Duodenal mucosa (tissue), 2 donors: Measurements from ENCODE around the gene HUWE1.
"Not testable (repeated sequence)": the region's sequence is repeated elsewhere in the genome, so short reads cannot be mapped to it uniquely, and the experiment has no call there.

Experiments used
- H3K27ac ChIP-seq: one replicate; pipeline ENCODE4 v1.7.0; 2013; ENCODE audit warnings: low read depth, low read length
- H3K27me3 ChIP-seq, 2 donors: one replicate each; pipeline ENCODE4 v1.7.0; 2013; ENCODE audit warnings: low read length in 2 of 2, control low read depth in 1 of 2; ENCODE audit not compliant: insufficient read depth in 2 of 2, control insufficient read depth in 1 of 2
- H3K36me3 ChIP-seq, 2 donors: one replicate each; pipeline ENCODE4 v1.7.0; 2013; ENCODE audit warnings: low read length in 2 of 2, control low read depth in 1 of 2; ENCODE audit not compliant: insufficient read depth in 2 of 2, control insufficient read depth in 1 of 2
- H3K4me1 ChIP-seq, 2 donors: one replicate each; pipeline ENCODE4 v1.7.0; 2013; ENCODE audit warnings: low read length in 2 of 2, control low read depth in 1 of 2; ENCODE audit not compliant: insufficient read depth in 2 of 2, control insufficient read depth in 1 of 2
- H3K4me3 ChIP-seq, 2 donors: one replicate each; pipeline ENCODE4 v1.7.0; 2013; ENCODE audit warnings: low read length in 2 of 2, low read depth in 1 of 2
- H3K9ac ChIP-seq, 2 donors: one replicate each; pipeline ENCODE4 v1.7.0; 2013; ENCODE audit warnings: low read length in 2 of 2, low read depth in 1 of 2
- H3K9me3 ChIP-seq, 2 donors: one replicate each; pipeline ENCODE4 v1.7.0; 2013; ENCODE audit warnings: low read length in 2 of 2, control low read depth in 1 of 2; ENCODE audit not compliant: control insufficient read depth in 1 of 2

HUWE1 gene

DNA sequence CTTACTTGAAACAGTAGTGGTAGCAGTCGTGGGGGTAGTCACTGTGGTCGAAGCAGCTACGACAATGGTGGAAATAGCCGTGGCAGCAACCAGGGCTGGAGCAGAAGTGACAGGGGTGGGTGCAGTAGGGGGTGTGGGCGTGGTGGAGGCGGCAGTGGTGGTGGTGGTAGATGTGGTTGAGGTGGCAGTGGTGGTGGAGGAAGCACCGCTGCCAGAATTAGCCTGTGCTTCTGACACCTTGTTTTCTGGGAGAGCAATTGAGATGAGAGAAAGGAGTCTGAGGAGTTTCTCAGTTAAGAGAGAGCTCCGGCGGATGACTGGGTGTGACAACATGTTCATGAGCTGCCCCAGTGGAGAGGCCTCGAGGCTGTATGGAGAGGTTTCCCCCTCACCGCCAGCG is 138.9 kb downstream of the HUWE1 start:
- no peak overlapping the region for H3K27ac ChIP-seq
- no peak overlapping the region for H3K4me3 ChIP-seq
- no peaks in the 10 kb centered on the region for H3K9me3 ChIP-seq
- no peaks in the 10 kb centered on the region for H3K27me3 ChIP-seq
- peaks cover 61 to 94% of the 10 kb centered on the region in 2 donors for H3K36me3 ChIP-seq
- H3K4me1 ChIP-seq = no peaks in the 10 kb centered on the region
- no peak overlapping the region for H3K9ac ChIP-seq

DNA sequence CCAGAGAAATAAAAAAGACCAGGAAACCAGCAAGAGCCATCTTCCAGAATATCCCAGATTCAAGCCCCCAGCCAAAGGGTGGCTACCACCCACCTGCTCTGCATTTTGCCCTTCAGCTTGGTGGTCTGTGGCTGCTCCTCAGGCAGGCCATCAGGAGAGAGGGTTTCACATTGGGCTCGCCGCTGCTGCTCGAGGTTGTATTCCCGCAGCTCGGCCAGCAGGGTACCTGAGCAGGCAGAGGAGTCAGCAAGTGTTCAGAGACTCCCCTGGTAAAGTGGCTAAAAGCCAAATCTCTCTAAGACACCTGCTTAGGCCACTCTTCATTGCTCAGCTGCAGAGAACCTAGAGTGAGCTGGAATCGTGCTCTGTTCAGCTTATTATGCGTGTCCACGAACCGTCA is 141.6 kb downstream of the HUWE1 start:
- Histone ChIP-seq H3K27ac (no peak overlapping the region), H3K9ac (no peak overlapping the region), H3K9me3 (no peaks in the 10 kb centered on the region), H3K4me3 (no peak overlapping the region), H3K4me1 (no peaks in the 10 kb centered on the region), H3K27me3 (no peaks in the 10 kb centered on the region), H3K36me3 (peaks cover 41 to 92% of the 10 kb centered on the region in 2 donors)

DNA sequence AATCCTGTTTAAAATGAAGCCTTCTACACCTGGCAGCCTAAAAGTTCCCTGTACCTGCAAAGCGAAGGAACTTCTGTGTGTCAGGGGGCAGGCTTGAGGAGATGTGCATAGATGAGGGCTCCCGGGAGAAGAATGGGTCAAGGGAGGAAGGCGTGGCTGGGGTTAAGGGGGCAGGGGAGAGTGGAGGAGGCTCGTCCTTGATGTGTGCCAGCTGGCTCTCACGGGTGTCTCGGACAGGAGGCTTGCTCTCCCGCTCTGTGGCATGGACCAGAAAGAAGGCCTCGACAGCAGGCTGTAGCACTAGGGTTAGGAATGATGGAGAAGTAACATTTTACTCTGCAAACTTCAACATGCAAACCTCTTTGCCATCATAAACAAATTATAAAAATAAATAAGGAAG is 147.7 kb downstream of the HUWE1 start:
- Histone ChIP-seq H3K27ac (no peak overlapping the region), H3K4me3 (no peak overlapping the region), H3K9me3 (no peaks in the 10 kb centered on the region), H3K36me3 (peaks cover 52 to 88% of the 10 kb centered on the region in 2 donors), H3K27me3 (no peaks in the 10 kb centered on the region), H3K9ac (no peak overlapping the region), H3K4me1 (no peaks in the 10 kb centered on the region)

DNA sequence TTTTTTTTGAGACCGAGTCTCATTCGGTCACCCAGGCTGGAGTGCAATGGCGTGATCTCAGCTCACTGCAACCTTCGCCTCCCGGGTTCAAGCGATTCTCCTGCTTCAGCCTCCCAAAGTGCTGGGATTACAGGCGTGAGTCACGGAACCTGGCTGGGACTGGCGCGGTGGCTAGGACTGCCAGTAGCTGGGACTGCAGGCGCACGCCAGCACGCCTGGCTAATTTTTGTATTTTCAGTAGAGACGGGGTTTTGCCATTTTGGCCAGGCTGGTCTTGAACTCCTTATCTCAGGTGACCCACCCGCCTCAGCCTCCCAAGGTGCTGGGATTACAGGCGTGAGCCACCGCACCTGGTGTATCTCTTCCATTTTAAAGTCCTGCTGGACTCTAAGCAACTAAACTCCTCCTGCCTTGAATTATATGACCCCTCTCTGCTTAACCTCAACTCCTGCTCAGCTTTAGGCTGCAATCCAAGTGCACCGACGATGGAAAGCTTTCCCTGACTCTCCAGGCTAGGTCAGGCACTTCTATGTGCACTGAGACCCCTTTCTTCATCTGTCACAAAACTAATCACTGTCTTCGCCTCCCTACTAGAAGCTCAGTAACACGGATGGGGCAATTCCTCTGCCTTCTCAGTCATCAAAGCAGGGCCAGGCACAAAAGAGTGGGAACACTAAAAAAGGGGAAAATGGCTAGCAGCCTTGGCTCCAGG is 155.1 kb downstream of the HUWE1 start:
- not testable (repeated sequence) for H3K4me3 ChIP-seq, H3K27me3 ChIP-seq, H3K9me3 ChIP-seq, H3K4me1 ChIP-seq, H3K9ac ChIP-seq, H3K27ac ChIP-seq
- peaks cover 23 to 29% of the 10 kb centered on the region in 2 donors for H3K36me3 ChIP-seq

DNA sequence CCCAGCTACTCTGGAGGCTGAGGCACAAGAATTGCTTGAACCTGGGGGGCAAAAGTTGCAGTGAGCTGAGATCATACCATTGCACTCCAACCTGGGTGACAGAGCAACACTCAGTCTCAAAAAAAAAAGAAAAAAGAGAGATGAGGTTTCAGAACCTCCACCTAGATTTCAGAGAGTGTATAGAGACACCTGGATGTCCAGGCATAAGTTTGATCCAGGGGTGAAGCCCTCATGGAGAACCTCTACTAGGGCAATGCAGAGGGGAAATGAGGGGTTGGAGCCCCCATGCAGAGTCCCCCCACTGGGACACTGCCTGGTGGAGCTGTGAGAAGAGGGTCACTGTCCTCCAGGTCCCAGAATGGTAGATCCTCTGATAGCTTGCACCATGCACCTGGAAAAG is 159.5 kb downstream of the HUWE1 start:
- Histone ChIP-seq H3K9ac (no peak overlapping the region), H3K27me3 (no peaks in the 10 kb centered on the region), H3K9me3 (no peaks in the 10 kb centered on the region), H3K4me3 (no peak overlapping the region), H3K4me1 (no peaks in the 10 kb centered on the region), H3K36me3 (no peaks in the 10 kb centered on the region), H3K27ac (no peak overlapping the region)

DNA sequence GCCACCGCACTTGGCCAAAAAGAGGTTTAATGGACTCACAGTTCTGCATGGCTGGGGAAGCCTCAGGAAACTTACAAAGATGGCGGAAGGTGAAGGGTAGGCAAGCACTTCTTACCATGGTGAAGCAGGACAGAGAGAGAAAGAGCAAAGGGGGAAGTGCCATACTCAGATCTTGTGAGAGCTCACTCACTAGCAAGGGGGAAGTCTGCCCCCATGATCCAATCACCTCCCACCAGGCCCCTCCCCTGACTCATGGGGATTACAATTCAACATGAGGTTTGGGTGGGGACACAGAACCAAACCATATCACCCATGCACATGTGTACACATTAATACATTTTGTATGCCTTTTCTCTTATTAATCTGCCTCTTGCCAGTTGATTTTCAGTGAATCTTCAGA is 175.2 kb downstream of the HUWE1 start:
- Histone ChIP-seq H3K4me1 (no peaks in the 10 kb centered on the region), H3K9ac (no peak overlapping the region), H3K9me3 (no peaks in the 10 kb centered on the region), H3K4me3 (no peak overlapping the region), H3K36me3 (no peaks in the 10 kb centered on the region), H3K27me3 (no peaks in the 10 kb centered on the region), H3K27ac (no peak overlapping the region)

DNA sequence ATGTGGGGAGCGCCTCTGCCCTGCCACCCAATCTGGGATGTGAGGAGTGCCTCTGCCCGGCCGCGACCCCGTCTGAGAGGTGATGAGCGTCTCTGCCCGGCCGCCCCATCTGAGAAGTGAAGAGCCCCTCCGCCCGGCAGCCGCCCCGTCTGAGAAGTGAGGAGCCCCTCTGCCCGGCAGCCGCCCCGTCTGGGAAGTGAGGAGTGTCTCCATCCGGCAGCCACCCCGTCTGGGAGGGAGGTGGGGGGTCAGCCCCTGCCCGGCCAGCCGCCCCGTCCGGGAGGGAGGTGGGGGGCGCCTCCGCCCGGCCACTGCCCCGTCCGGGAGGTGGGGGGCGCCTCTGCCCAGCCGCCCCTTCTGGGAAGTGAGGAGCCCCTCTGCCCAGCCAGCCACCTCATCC is 182.5 kb downstream of the HUWE1 start:
- H3K36me3 ChIP-seq = not testable (repeated sequence)

DNA sequence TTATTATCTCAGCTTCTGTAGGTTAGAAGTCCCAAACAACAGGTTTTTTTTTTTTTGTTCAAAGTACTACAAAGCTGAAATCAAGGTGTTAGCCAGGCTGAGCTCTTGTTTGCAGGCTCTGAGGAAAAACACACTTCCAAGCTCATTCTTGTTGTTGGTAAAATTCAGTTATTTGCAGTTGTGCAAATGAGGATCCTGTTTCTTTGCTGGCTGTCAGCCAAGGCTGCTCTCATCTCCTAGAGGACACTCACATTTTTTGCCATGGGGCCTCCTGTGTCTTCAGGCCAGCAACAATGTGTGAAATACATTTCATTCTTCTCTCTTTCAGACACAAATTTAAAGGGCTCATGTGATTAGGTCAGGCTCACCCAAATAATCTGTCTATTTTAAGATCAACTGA is 192.1 kb downstream of the HUWE1 start:
- no peak overlapping the region for H3K4me3 ChIP-seq
- H3K27me3 ChIP-seq = no peaks in the 10 kb centered on the region

More for the DNA sequence above, 182.5 kb downstream of the HUWE1 start:
- H3K9me3 ChIP-seq, H3K27ac ChIP-seq, H3K9ac ChIP-seq, H3K27me3 ChIP-seq, H3K4me1 ChIP-seq, H3K4me3 ChIP-seq: not testable (repeated sequence)

DNA sequence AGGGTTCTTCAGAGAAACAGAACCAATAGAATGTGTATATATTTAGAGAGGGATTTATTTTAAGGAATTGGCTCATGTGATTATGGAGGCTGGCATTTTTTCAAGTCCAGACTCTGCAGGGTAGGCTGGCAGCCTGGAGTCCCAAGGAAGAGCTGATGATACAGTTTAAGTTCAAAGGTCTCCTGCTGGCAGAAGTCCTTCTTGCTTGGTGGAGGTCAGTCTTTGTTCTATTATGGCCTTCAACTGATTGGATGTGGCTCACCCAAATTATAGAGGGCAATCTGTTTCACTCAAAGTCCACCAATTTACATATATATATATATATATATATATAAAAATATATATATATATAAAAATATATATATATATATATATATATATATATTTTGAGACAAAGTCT is 200.2 kb downstream of the HUWE1 start:
- Histone ChIP-seq H3K9me3 (no peaks in the 10 kb centered on the region), H3K27me3 (no peaks in the 10 kb centered on the region), H3K4me3 (no peak overlapping the region), H3K27ac (no peak overlapping the region), H3K9ac (no peak overlapping the region), H3K36me3 (no peaks in the 10 kb centered on the region), H3K4me1 (no peaks in the 10 kb centered on the region)

More for the DNA sequence above, 192.1 kb downstream of the HUWE1 start:
- no peaks in the 10 kb centered on the region for H3K9me3 ChIP-seq
- H3K9ac ChIP-seq = no peak overlapping the region
- H3K27ac ChIP-seq = no peak overlapping the region
- H3K4me1 ChIP-seq = no peaks in the 10 kb centered on the region
- H3K36me3 ChIP-seq = no peaks in the 10 kb centered on the region

DNA sequence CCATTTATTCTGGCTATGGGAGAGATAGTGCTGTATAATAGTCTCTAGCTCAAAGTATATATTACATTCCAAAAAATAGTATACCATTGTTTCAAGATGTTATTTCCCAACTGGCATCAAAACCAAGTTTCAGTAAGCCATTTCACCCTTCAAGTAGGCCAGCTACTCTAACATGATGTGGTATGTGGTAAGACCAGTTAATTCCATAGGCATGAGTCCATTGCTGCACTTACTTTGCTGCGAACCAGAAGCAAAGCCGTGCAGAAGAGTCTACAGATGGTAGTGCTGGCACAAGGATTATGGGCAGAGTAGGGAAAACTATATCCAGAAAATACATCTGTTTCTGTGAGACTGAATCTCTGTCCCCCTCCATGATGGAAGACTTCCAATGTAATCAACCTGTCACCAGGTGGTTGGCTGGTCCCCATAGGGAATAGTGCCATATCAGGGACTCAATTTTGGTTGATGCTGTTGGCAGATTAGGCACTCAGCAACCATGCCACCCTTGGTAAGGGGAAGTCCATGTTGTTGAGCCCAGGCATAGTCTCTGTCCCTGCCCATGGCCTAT is 202.6 kb downstream of the HUWE1 start:
- Histone ChIP-seq H3K36me3 (no peaks in the 10 kb centered on the region), H3K9ac (no peak overlapping the region), H3K9me3 (no peaks in the 10 kb centered on the region), H3K4me1 (no peaks in the 10 kb centered on the region), H3K4me3 (no peak overlapping the region), H3K27me3 (no peaks in the 10 kb centered on the region), H3K27ac (no peak overlapping the region)
